GM23338 (cell line): ENCODE measurements around the gene ADGRL3. TPM values are rescaled to one million over a fixed set of nuclear protein-coding genes. Genes with fewer than 3 reads are reported as not detected.
"Not testable (repeated sequence)": the region's sequence is repeated elsewhere in the genome, so short reads cannot be mapped to it uniquely, and the experiment has no call there.

Experiments used
- ATAC-seq: fragments of 200-7000 bp; cut with Tn5 transposase; 3 replicates; pipeline ENCODE4 v1.9.1; 2020
- DNase-seq: peaks from one replicate; pipeline ENCODE4 v3.0.0-alpha.2; 2015; ENCODE audit warnings: low spot score
- H2AFZ ChIP-seq: fragments of 200-600 bp; sonication (generic); 2 replicates; pipeline ENCODE4 v1.8.0; 2016; ENCODE audit warnings: antibody characterized with exemption, mild to moderate bottlenecking, moderate library complexity
- H3F3A ChIP-seq: fragments of 200-600 bp; sonication (generic); replicated peaks from 2 replicates; pipeline ENCODE4 v1.8.0; 2017; ENCODE audit warnings: antibody characterized with exemption, mixed run types, low read depth
- H3K27ac ChIP-seq: fragments of 200-600 bp; sonication (generic); 2 replicates; pipeline ENCODE4 v1.6.1; 2016; ENCODE audit warnings: low read depth
- H3K27me3 ChIP-seq: fragments of 200-600 bp; sonication (generic); 2 replicates; pipeline ENCODE4 v1.8.0; 2016; ENCODE audit warnings: mild to moderate bottlenecking, mixed run types, moderate library complexity; ENCODE audit not compliant: insufficient read depth
- H3K36me3 ChIP-seq: fragments of 200-600 bp; sonication (generic); 2 replicates; pipeline ENCODE4 v1.8.0; 2016; ENCODE audit warnings: mild to moderate bottlenecking; ENCODE audit not compliant: insufficient read depth
- H3K4me1 ChIP-seq: fragments of 200-600 bp; sonication (generic); 2 replicates; pipeline ENCODE4 v1.8.0; 2016; ENCODE audit warnings: mild to moderate bottlenecking, moderate library complexity; ENCODE audit not compliant: insufficient read depth
- H3K4me2 ChIP-seq: fragments of 200-600 bp; sonication (generic); 2 replicates; pipeline ENCODE4 v1.7.1; 2017; ENCODE audit warnings: mixed run types
- H3K4me3 ChIP-seq: fragments of 200-600 bp; sonication (generic); 2 replicates; pipeline ENCODE4 v1.6.1; 2016; ENCODE audit warnings: mixed run types
- H3K79me2 ChIP-seq: fragments of 200-600 bp; sonication (generic); replicated peaks from 2 replicates; pipeline ENCODE4 v1.8.0; 2017; ENCODE audit warnings: mild to moderate bottlenecking; ENCODE audit not compliant: insufficient read depth
- H3K9me2 ChIP-seq: fragments of 200-600 bp; sonication (generic); 2 replicates; pipeline ENCODE4 v1.8.0; 2017; ENCODE audit not compliant: insufficient read depth
- H4K20me1 ChIP-seq: fragments of 200-600 bp; sonication (generic); replicated peaks from 2 replicates; pipeline ENCODE4 v1.8.0; 2017; ENCODE audit warnings: mild to moderate bottlenecking; ENCODE audit not compliant: insufficient read depth
- H3K27ac Mint-ChIP-seq: 2 replicates; pipeline ENCODE4 v1.8.0; 2020; ENCODE audit warnings: inconsistent platforms, mild to moderate bottlenecking, moderate library complexity, mixed read lengths
- H3K27me3 Mint-ChIP-seq: 3 replicates; pipeline ENCODE4 v1.8.0; 2022; ENCODE audit warnings: low read depth, mild to moderate bottlenecking, moderate library complexity, mixed read lengths, inconsistent platforms; ENCODE audit not compliant: insufficient read depth, poor library complexity
- H3K36me3 Mint-ChIP-seq: 3 replicates; pipeline ENCODE4 v1.8.0; 2021; ENCODE audit warnings: low read depth, mild to moderate bottlenecking, inconsistent platforms, moderate library complexity, mixed read lengths
- H3K4me1 Mint-ChIP-seq: 3 replicates; pipeline ENCODE4 v1.8.0; 2020; ENCODE audit warnings: mild to moderate bottlenecking, inconsistent platforms, mixed read lengths
- H3K4me3 Mint-ChIP-seq: 3 replicates; pipeline ENCODE4 v1.8.0; 2021; ENCODE audit warnings: moderate library complexity, mild to moderate bottlenecking, inconsistent platforms, mixed read lengths
- H3K9me3 Mint-ChIP-seq: 3 replicates; pipeline ENCODE4 v1.8.0; 2020; ENCODE audit warnings: moderate library complexity, mild to moderate bottlenecking, inconsistent platforms, mixed read lengths
- CREB1 ChIP-seq: fragments of 250-450 bp; sonication (Bioruptor Pico); IDR thresholded peaks from 2 replicates; pipeline ENCODE4 v1.5.0; 2020; ENCODE audit warnings: low read depth, mild to moderate bottlenecking, moderate library complexity
- NANOG ChIP-seq: IDR thresholded peaks from 2 replicates; pipeline ENCODE4 v1.6.1; 2016; ENCODE audit warnings: antibody characterized with exemption, borderline replicate concordance
- POLR2AphosphoS5 ChIP-seq: IDR thresholded peaks from 2 replicates; pipeline ENCODE4 v1.6.1; 2016; ENCODE audit warnings: antibody characterized with exemption, low read depth
- REST ChIP-seq: IDR thresholded peaks from one replicate; pipeline ENCODE4 v1.6.1; 2018; ENCODE audit warnings: antibody characterized with exemption; ENCODE audit not compliant: unreplicated experiment
- STAT1 ChIP-seq: IDR thresholded peaks from one replicate; pipeline ENCODE4 v1.6.1; 2016; ENCODE audit warnings: antibody characterized with exemption; ENCODE audit not compliant: unreplicated experiment
- ZNF114 ChIP-seq: fragments of 250-450 bp; sonication (Bioruptor Pico); IDR thresholded peaks from 2 replicates; pipeline ENCODE4 v1.5.0; 2020; ENCODE audit warnings: mild to moderate bottlenecking, moderate library complexity
- ZNF331 ChIP-seq: fragments of 250-450 bp; sonication (Bioruptor Pico); IDR thresholded peaks from 2 replicates; pipeline ENCODE4 v1.5.0; 2020; ENCODE audit warnings: low read depth, mild to moderate bottlenecking, moderate library complexity
- polyA plus RNA-seq: library from polyadenylated mRNA; unstranded; fragments of >200 nt; fragmentation: Nextera tagmentation; extraction: Ambion mirVana; gene quantifications from 2 replicates; pipeline ENCODE4 v1.2.1, GENCODE V29; 2016
- total RNA-seq: library from RNA; depleted of rRNA; stranded (reverse); fragments of >200 nt; shearing (Covaris generic); gene quantifications from 2 replicates; pipeline ENCODE4 v1.2.3, GENCODE V29; 2014
- TF ChIP-seq, protein P1 (sequence below), 2 experiments: fragments of 200-600 bp in 1 of 2; sonication (generic) in 1 of 2; conservative IDR thresholded peaks; 2 replicates each; pipeline versions ENCODE4 v1.5.1 to v1.6.1; 2016 to 2017; ENCODE audit warnings: antibody characterized with exemption in 2 of 2, low read depth in 2 of 2, mild to moderate bottlenecking in 2 of 2, moderate library complexity in 1 of 2

The ADGRL3 gene
- total and polyA plus RNA-seq, 2 experiments from 2014 or later = 9.7 to 16.5 TPM

DNA sequence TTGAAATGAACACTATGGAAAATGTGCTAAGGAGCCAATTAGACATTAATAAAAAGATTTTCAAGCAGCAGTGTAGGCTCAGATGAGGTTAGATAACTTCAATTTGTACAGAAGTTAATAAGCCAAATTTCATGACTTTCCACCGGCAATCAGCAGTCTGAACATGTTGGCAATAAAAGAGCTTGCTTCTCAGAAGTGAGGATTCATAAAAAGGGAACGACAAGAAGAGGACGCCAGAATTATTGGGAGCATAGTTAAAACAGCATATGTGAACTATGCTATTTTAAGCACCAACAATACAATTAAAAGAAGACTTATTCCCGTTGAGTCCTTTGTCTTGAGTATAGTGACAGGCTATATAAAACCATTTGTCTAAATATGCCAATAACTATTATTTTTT lies 785.3 kb downstream of the ADGRL3 start (continued):
- no peak for TF ChIP-seq ZNF331 (CRISPR knock-in tag)
- no peak for TF ChIP-seq ZNF114 (CRISPR knock-in tag)
- no peak for TF ChIP-seq REST

GRCh38 chr4:61986929-61987328 lies 786.8 kb downstream of the ADGRL3 start:
- H3K9me2 ChIP-seq, H3K4me3 ChIP-seq, ATAC-seq, H3K27me3 Mint-ChIP-seq, H3K79me2 ChIP-seq, H3K4me2 ChIP-seq, DNase-seq, H2AFZ ChIP-seq, H3K36me3 Mint-ChIP-seq, H3K36me3 ChIP-seq, H3K4me3 Mint-ChIP-seq, H3K27ac Mint-ChIP-seq, H4K20me1 ChIP-seq, H3F3A ChIP-seq, H3K9me3 Mint-ChIP-seq, H3K4me1 ChIP-seq, H3K27me3 ChIP-seq, H3K27ac ChIP-seq: not testable (repeated sequence)
- peaks cover 12% of the 10 kb centered on the region for H3K4me1 Mint-ChIP-seq

- Histone ChIP-seq H4K20me1 (no peaks in the 10 kb centered on the region), H3K79me2 (no peaks in the 10 kb centered on the region), H3K4me3 (no peak overlapping the region), H3K4me2 (0 out of 2 replicates have a peak overlapping the region, but pooled peaks have one; percentile 5), H3K9me2 (no peaks in the 10 kb centered on the region), H3F3A (no peaks in the 10 kb centered on the region), H2AFZ (no peak overlapping the region), H3K27ac (no peak overlapping the region), H3K27me3 (no peaks in the 10 kb centered on the region), H3K36me3 (no peaks in the 10 kb centered on the region), H3K4me1 (peaks cover 17% of the 10 kb centered on the region)
- Mint-ChIP-seq H3K9me3 (no peaks in the 10 kb centered on the region), H3K27me3 (no peaks in the 10 kb centered on the region), H3K4me1 (peaks cover 21% of the 10 kb centered on the region), H3K4me3 (no peak overlapping the region), H3K27ac (no peak overlapping the region), H3K36me3 (no peaks in the 10 kb centered on the region)
- DNase-seq = peak; percentile 56
- peak; percentile 88 for ATAC-seq
- TF ChIP-seq STAT1 (no peak), POLR2AphosphoS5 (no peak), NANOG (0 out of 2 replicates have a peak, but pooled peaks have one; percentile 61), CREB1 (CRISPR knock-in tag) (no peak), ZNF114 (CRISPR knock-in tag) (no peak)
- TF ChIP-seq, protein P1, sequence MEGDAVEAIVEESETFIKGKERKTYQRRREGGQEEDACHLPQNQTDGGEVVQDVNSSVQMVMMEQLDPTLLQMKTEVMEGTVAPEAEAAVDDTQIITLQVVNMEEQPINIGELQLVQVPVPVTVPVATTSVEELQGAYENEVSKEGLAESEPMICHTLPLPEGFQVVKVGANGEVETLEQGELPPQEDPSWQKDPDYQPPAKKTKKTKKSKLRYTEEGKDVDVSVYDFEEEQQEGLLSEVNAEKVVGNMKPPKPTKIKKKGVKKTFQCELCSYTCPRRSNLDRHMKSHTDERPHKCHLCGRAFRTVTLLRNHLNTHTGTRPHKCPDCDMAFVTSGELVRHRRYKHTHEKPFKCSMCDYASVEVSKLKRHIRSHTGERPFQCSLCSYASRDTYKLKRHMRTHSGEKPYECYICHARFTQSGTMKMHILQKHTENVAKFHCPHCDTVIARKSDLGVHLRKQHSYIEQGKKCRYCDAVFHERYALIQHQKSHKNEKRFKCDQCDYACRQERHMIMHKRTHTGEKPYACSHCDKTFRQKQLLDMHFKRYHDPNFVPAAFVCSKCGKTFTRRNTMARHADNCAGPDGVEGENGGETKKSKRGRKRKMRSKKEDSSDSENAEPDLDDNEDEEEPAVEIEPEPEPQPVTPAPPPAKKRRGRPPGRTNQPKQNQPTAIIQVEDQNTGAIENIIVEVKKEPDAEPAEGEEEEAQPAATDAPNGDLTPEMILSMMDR (conservative IDR thresholded peaks at IDR 0.05; ENCODE audit: low read depth in 2 of 2) = no peak
These were observed 792.2 kb downstream of the ADGRL3 start for GRCh38 chr4:61992351-61992750.
